GM18907 (cell line): ENCODE measurements around the gene ZFYVE9.
"Not testable (repeated sequence)": the region's sequence is repeated elsewhere in the genome, so short reads cannot be mapped to it uniquely, and the experiment has no call there.

Source experiments
- ATAC-seq: cut with Tn5 transposase; IDR thresholded peaks from one replicate; pipeline ENCODE4 v1.9.1; 2021; ENCODE audit warnings: mild to moderate bottlenecking, moderate library complexity; ENCODE audit not compliant: unreplicated experiment

Gene ZFYVE9

GRCh38 chr1:52368383-52369172, 226.7 kb downstream of the ZFYVE9 start:
- no peak for ATAC-seq

- not testable (repeated sequence) for ATAC-seq
These were observed 228.0 kb downstream of the ZFYVE9 start for GRCh38 chr1:52369851-52370250.

GRCh38 chr1:52385376-52385775, 243.5 kb downstream of the ZFYVE9 start:
- no peak for ATAC-seq

DNA sequence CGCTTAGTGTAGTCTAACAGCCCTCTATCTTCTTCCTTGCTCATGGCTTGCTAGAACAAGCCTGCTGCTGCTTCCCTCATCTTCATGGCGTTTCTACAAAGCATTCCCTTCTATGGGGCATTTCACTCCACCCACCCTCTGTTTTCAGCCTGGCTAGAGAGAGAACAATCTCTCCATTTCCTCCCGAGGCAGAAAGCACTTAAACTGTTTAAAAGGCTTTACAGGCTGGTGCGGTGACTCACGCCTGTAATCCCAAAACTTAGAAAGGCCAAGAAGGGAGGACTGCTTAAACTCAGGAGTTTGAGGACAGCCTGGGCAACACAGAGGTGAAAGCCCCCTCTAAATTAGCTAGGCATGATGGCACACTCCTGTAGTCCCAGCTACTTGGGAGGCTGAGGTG, 244.6 kb downstream of the ZFYVE9 start:
- ATAC-seq, result no peak

DNA sequence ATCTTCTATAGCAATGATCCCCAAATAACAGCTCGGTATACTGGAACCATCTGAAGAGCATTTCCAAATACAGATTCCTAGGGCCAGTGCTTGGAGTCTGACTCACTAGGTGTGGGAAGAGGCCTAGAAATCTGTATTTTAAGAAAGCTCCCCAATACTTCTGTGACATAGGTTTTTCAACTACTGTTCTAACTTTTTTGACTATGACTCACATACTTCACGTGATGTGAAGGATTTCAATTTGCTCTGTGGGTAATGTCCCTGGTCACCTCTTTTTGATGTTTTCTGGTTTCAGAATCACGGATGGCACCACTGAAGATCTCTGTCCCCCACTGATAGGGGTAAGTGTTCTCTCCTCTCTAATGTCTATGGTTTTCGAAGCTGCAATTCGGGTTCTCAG, 251.3 kb downstream of the ZFYVE9 start:
- ATAC-seq, result no peak
